Stimulated activated CD4-positive, alpha-beta T cell treated with anti-CD3 and anti-CD28 coated beads, Interleukin-1b, Interleukin-23, amount 100 ng/mL, for 1 hour (primary cell): Measurements from ENCODE around the gene IL22.

Experiments
- DNase-seq, 2 donors: peaks; one replicate each; pipeline ENCODE4 v3.0.0-alpha.2; 2020; ENCODE audit warnings: low read depth in 2 of 2

The IL22 gene

GRCh38 chr12:68253504-68253903, at the start of gene IL22:
IL22 (minus strand) TSS chr12:68253604; CDS start chr12:68253448, 156 bp downstream.
- DNase-seq: no peak

GRCh38 chr12:68297929-68298328, 44.5 kb upstream of the IL22 start:
- DNase-seq: no peak

- DNase-seq: no peak
These were observed 40.8 kb upstream of the IL22 start for GRCh38 chr12:68294251-68294650.

GRCh38 chr12:68293347-68293746, 39.9 kb upstream of the IL22 start:
- DNase-seq: no peak

GRCh38 chr12:68292151-68292943, 38.9 kb upstream of the IL22 start:
- no peak for DNase-seq

- no peak for DNase-seq
These were observed 38.1 kb upstream of the IL22 start for GRCh38 chr12:68291396-68292036.

- DNase-seq: no peak
These were observed 36.7 kb upstream of the IL22 start for GRCh38 chr12:68290126-68290525.

GRCh38 chr12:68287106-68287505, 33.7 kb upstream of the IL22 start:
- no peak for DNase-seq

- DNase-seq: no peak
These were observed 33.0 kb upstream of the IL22 start for GRCh38 chr12:68286396-68286795.

- DNase-seq: no peak
These were observed 32.1 kb upstream of the IL22 start for GRCh38 chr12:68285541-68285940.

GRCh38 chr12:68281322-68282077, 28.1 kb upstream of the IL22 start:
- DNase-seq: no peak

- no peak for DNase-seq
These were observed 26.8 kb upstream of the IL22 start for GRCh38 chr12:68280240-68280639.

- no peak for DNase-seq
These were observed 26.0 kb upstream of the IL22 start for GRCh38 chr12:68279227-68280054.

GRCh38 chr12:68276402-68276930, 23.1 kb upstream of the IL22 start:
- no peak for DNase-seq

GRCh38 chr12:68272732-68273131, 19.3 kb upstream of the IL22 start:
- DNase-seq: no peak

- DNase-seq: no peak
These were observed 17.9 kb upstream of the IL22 start for GRCh38 chr12:68271346-68271745.

GRCh38 chr12:68270358-68270757, 17.0 kb upstream of the IL22 start:
- no peak for DNase-seq

- DNase-seq: no peak
These were observed 16.4 kb upstream of the IL22 start for GRCh38 chr12:68269779-68270178.

- DNase-seq: no peak
These were observed 15.6 kb upstream of the IL22 start for GRCh38 chr12:68268967-68269366.

- no peak for DNase-seq
These were observed 14.5 kb upstream of the IL22 start for GRCh38 chr12:68267892-68268396.

GRCh38 chr12:68264857-68265256, 11.5 kb upstream of the IL22 start:
- no peak for DNase-seq
